ENCODE results near the gene HTRA3.

GRCh38 chr4:8349664-8350236, 80.2 kb downstream of the HTRA3 start:
- TF ChIP-seq RAD21 (IDR thresholded peaks at IDR 0.05) (no peak), YY1 (IDR thresholded peaks at IDR 0.05) (no peak), CTCF (IDR thresholded peaks at IDR 0.05; ENCODE audit: low read depth, low read length, missing input control) (no peak), MAX (IDR thresholded peaks at IDR 0.05) (no peak), REST (IDR thresholded peaks at IDR 0.05) (no peak), EGR1 (IDR thresholded peaks at IDR 0.05; ENCODE audit: low read depth in 2 of 2) (no peak), GABPA (IDR thresholded peaks at IDR 0.05 in 1 of 2, conservative IDR thresholded peaks at IDR 0.05 in 1 of 2) (no peak), JUND (IDR thresholded peaks at IDR 0.05) (no peak), TAF1 (conservative IDR thresholded peaks at IDR 0.05) (no peak), ATF3 (IDR thresholded peaks at IDR 0.05) (no peak), SP1 (IDR thresholded peaks at IDR 0.05) (no peak), HNF4A (conservative IDR thresholded peaks at IDR 0.05) (no peak), RXRA (IDR thresholded peaks at IDR 0.05) (no peak)

Measured in liver (tissue), 3 donors.